HG02588 (cell line): ENCODE measurements around the gene TRAPPC4.
"Not testable (repeated sequence)": the region's sequence is repeated elsewhere in the genome, so short reads cannot be mapped to it uniquely, and the experiment has no call there.

Source experiments
- ATAC-seq: cut with Tn5 transposase; IDR thresholded peaks from one replicate; pipeline ENCODE4 v1.9.1; 2021; ENCODE audit warnings: mild to moderate bottlenecking, moderate library complexity; ENCODE audit not compliant: unreplicated experiment

The TRAPPC4 gene, protein sequence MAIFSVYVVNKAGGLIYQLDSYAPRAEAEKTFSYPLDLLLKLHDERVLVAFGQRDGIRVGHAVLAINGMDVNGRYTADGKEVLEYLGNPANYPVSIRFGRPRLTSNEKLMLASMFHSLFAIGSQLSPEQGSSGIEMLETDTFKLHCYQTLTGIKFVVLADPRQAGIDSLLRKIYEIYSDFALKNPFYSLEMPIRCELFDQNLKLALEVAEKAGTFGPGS

GRCh38 chr11:119018074-119018938, at the start of gene TRAPPC4, which contains the start of gene RPS25:
Gene TRAPPC4, plus strand, starts transcription at chr11:119018766. Its CDS starts 30 bp downstream, at chr11:119018796.
Gene RPS25, minus strand, starts transcription at chr11:119018343. Its CDS starts 59 bp downstream, at chr11:119018284.
- ATAC-seq: peak; percentile 77

DNA sequence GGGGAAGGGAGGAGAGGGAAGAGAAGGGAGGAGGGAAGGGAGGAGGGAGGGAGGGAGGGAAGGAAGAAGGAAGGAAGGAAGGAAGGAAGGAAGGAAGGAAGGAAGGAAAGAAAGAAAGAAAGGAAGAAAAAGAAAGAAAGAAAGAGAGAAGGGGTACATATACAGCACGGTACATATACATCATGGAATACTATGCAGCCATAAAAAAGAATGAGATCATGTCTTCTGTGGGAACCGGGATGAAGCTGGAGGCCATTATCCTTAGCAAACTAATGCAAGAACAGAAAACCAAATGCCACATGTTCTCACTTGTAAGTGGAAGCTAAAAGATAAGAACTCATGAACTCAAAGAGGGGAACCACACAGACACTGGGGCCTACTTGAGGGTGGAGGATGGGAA, 49.1 kb upstream of the TRAPPC4 start:
- not testable (repeated sequence) for ATAC-seq

DNA sequence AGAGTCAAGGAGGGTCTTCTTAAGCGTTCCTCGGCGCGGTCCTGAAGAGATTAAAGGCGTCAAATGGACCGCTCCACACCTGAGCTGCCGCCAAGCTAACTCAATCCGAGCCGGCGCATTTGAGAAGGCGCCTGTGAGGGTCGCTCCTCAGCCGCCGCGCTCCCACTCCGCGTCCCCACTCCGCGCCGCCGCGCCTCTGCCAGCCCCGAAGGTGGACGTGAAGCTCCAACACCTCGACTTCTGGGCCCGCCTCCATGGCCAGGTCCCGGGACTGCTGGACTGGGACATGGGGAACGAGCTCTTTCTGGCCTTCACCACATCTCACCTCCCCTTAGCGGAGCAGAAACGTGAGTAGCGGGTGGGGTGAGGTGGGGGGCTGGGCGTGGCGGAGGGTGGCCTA, 46.9 kb upstream of the TRAPPC4 start, which contains the start of gene FOXR1:
Gene FOXR1 (plus strand): TSS at position 116 of the 400 bp plus-strand sequence. CDS start 171 bp downstream, at position 287.
- no peak for ATAC-seq

- no peak for ATAC-seq
Measured at GRCh38 chr11:118973985-118974384, 44.6 kb upstream of the TRAPPC4 start.

GRCh38 chr11:118975771-118976709, 42.5 kb upstream of the TRAPPC4 start:
- ATAC-seq: no peak

GRCh38 chr11:118979434-118979833, 39.1 kb upstream of the TRAPPC4 start:
- no peak for ATAC-seq

GRCh38 chr11:118980191-118980881, 38.2 kb upstream of the TRAPPC4 start:
- no peak for ATAC-seq

- ATAC-seq: not testable (repeated sequence)
Measured at GRCh38 chr11:118984337-118984736, 34.2 kb upstream of the TRAPPC4 start.

- ATAC-seq: no peak
Measured at GRCh38 chr11:118984825-118985224, 33.7 kb upstream of the TRAPPC4 start.

GRCh38 chr11:118988280-118988679, 30.3 kb upstream of the TRAPPC4 start:
- no peak for ATAC-seq

GRCh38 chr11:118991486-118992038, 27.0 kb upstream of the TRAPPC4 start:
- ATAC-seq: not testable (repeated sequence)

DNA sequence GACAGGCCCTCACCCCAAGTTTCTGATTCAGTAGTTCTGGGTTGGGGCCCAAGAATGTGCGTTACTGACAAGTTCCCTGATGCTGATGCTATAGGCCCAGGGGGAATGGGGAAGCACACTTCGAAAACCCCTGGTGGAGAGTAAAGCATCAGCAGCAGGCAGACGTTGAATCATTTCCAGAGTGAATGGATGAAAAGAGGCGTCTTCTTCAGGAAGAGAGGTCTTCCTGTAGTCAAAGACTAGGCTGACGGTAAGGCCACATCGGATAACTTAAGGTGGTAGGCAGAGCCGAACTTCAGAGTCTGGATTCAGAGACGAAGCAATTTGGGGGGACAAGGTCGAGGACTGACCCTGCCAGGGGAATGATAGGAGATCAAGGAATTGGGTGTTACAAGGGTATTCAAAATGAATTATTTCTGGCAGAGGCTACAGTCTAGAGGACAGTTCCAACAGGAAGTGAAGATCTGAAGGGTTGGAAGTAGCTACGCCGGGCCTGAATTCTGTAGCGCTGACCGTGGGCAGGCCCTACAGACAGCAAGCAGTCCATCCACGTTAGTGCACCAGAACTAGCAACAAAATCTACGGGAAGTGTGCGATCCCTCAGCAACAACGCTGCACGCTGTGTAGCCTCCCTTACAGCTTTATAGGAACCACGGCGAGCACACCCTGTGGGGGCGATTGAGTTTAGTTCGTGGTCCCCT, 21.5 kb upstream of the TRAPPC4 start:
- ATAC-seq: no peak

DNA sequence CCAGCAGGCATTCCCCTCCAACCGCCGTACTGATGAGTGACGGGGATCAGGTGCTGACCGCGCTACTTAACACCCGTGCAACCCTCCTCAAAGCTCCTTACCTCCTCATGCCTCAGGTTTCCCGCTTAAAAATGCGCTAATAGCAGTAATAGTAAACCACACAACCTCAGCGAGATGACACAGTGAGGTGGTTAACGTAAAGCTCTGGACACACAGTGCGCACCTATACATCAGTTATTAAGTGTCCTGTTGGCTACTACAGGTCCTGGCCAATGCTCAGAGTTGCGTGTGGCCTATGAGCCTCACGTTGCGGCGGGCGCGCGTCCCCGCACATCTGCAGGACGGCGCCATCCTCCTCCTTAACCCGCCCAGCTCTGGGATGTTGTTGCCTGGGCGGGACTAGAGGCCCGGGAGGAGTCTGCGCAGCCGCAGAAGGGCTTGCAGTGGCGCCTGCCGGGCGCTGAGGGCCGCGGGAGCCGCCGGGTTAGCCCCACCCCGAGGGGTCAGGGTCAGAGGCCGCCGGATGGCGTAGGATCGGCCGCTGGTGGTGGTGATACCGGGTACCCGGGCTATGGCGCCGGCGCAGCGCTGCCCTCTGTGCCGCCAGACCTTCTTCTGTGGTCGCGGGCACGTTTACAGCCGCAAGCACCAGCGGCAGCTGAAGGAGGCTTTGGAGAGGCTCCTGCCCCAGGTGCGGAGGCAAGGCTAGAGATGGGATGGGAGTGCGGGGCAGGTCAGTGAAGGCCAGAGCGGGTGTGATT, 20.8 kb upstream of the TRAPPC4 start, which contains the start of gene CENATAC:
Gene CENATAC (plus strand): TSS at position 512 of the 761 bp plus-strand sequence. CDS start 60 bp downstream, at position 572.
- ATAC-seq: peak; percentile 91

GRCh38 chr11:118998388-118998717, 20.2 kb upstream of the TRAPPC4 start:
- peak; percentile 17 for ATAC-seq

DNA sequence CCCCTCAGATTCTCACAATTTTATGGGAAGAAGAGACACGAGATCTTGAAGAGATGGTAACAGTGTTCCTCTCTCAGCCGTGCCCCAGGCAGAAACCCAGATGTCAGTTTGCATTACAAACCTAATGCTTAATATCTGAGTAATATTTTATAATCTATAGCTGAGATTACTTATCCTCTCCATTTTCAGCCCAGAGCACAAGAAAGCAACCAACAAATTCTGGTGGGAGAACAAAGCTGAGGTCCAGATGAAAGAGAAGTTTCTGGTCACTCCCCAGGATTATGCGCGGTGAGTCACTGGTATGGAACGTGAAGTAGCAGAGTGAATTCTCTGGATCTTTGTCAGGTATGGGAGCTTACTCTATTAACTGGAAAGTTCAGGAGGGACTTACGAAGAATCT, 19.7 kb upstream of the TRAPPC4 start:
- no peak for ATAC-seq

DNA sequence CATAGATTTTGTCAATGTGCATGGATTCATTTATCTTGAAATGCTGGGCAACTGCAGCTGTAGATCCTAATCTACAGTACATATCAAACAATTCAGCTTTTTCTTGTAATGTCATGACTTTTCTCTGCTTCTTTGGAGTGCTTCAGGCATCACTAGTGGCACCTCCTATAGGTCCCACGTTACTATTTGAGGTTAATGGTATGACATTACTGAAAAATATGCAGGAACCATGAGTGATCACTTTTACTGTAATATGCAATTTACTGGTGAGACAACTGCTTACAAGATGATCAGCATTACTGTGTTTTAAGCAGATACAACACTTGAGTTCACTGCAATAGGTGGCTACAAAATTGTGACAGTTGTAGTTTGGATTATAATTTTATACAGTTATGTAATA, 17.7 kb upstream of the TRAPPC4 start:
- no peak for ATAC-seq

DNA sequence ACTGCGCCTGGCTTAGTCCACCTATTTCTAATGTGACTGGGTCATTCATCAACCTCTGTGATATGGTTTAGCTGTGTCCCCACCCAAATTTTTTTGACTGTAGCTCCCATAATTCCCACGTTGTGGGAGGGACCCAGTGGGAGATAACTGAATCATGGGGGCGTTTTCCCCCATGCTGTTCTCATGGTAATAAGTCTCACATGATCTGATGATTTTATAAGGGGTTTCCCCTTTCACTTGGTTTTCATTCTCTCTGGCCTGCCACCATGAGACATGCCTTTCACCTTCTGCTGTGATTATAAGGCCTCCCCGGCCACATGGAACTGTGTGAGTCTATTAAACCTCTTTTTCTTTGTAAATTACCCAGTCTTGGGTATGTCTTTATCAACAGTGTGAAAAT, 11.9 kb upstream of the TRAPPC4 start:
- ATAC-seq: no peak

- no peak for ATAC-seq
Measured at GRCh38 chr11:119011476-119012053, 7.0 kb upstream of the TRAPPC4 start.
